ENCODE measurements around the gene BCL2.

DNA sequence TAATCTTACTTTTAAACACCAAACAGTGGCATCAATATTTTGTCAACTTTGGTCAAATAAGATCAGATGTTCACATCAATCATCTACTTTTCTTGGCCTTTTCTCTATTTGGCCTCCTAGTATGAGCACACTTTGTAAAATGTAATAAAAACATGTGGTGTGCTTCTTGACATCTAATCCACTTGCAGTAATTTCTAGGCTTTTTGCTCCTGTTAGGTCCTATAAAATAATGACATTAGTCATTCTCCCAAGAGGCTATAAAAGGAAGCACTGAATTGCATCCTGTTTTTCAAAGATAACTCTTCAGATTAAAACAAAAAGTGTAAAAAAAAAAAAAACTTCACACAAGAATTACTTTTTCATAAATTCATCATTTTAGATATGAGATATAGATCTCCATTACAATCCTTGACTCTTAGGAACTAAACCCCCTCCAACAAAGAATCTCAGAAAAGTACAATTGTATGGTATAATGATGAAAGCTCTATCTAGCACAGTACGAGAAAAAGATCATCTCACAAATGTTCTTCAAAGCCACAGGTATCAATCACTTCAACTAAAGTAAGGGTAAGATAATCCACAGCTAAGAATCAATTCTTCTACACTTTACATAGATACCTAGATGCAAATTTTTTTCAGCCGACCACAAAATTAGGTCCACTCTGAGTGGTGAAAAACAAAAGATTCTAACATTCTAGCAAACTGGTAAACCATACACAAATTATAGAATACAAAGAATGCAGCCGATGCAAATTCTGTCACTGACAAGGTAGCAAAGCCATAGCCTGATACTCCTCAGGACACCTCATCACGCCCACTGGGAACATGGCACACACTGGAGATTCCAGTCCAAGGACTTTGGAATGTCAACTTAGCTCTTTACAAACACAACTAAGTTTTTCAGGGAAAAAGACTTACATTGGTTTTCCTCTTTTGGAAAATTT is 2.7 kb downstream of the BCL2 start:
- no peak for TF ChIP-seq GATA3 (IDR thresholded peaks at IDR 0.05; ENCODE audit: low read depth, low read length)
- TF ChIP-seq GATA2 (IDR thresholded peaks at IDR 0.05; ENCODE audit: low read depth, low read length) = no peak
